ENCODE measurements around the gene PASK. TPM values are rescaled to one million over a fixed set of nuclear protein-coding genes. Genes with fewer than 3 reads are reported as not detected.

The PASK gene
- total RNA-seq, 4 donors from 2014 or later: 4.1 to 8.1 (median 5.9) TPM

- no peaks in the 10 kb centered on the region for H3K27me3 ChIP-seq
- H3K36me3 ChIP-seq: no peaks in the 10 kb centered on the region
- TF ChIP-seq EP300 (IDR thresholded peaks at IDR 0.05) (no peak), POLR2A (IDR thresholded peaks at IDR 0.05) (no peak)
- TF ChIP-seq, protein P1, sequence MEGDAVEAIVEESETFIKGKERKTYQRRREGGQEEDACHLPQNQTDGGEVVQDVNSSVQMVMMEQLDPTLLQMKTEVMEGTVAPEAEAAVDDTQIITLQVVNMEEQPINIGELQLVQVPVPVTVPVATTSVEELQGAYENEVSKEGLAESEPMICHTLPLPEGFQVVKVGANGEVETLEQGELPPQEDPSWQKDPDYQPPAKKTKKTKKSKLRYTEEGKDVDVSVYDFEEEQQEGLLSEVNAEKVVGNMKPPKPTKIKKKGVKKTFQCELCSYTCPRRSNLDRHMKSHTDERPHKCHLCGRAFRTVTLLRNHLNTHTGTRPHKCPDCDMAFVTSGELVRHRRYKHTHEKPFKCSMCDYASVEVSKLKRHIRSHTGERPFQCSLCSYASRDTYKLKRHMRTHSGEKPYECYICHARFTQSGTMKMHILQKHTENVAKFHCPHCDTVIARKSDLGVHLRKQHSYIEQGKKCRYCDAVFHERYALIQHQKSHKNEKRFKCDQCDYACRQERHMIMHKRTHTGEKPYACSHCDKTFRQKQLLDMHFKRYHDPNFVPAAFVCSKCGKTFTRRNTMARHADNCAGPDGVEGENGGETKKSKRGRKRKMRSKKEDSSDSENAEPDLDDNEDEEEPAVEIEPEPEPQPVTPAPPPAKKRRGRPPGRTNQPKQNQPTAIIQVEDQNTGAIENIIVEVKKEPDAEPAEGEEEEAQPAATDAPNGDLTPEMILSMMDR (IDR thresholded peaks at IDR 0.05): no peak
- no peaks in the 10 kb centered on the region for H3K4me1 ChIP-seq
- no peak overlapping the region for H3K4me3 ChIP-seq
- no peak overlapping the region for H3K27ac ChIP-seq
- no peak for DNase-seq (ENCODE audit: low spot score in 2 of 2)
- H3K9me3 ChIP-seq: no peaks in the 10 kb centered on the region
- 69 to 72% methylated on average over 9 of the region's 9 CpGs for WGBS, 2 donors
Observed at GRCh38 chr2:241194811-241195210, 45.5 kb upstream of the PASK start.

DNA sequence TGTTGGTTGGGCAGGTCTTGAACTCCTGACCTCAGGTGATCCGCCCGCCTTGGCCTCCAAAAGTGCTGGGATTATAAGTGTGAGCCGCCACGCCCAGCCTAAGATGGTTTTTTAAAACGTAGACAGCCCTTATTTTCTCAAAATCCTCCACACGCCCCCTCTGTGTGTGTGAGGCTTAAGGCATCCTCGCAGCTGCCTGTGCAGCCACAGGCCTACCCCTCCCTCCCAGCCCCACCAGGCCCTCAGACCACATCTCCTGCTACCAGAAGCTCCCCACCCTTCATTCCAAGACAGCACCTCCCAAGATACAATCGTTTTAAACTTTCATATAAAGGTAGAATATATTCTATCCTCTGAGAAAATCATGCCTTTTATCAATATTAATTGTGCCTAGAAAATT lies 44.0 kb upstream of the PASK start:
- H3K27ac ChIP-seq: no peak overlapping the region
- H3K27me3 ChIP-seq: no peaks in the 10 kb centered on the region
- no peak overlapping the region for H3K4me3 ChIP-seq
- no peaks in the 10 kb centered on the region for H3K36me3 ChIP-seq
- no peaks in the 10 kb centered on the region for H3K4me1 ChIP-seq
- H3K9me3 ChIP-seq: no peaks in the 10 kb centered on the region
- TF ChIP-seq, protein P1 (IDR thresholded peaks at IDR 0.05): no peak
- no peak for TF ChIP-seq POLR2A (IDR thresholded peaks at IDR 0.05)
- no peak for TF ChIP-seq EP300 (IDR thresholded peaks at IDR 0.05)
- WGBS, 2 donors: 83 to 84% methylated on average over 8 of the region's 8 CpGs
- DNase-seq (ENCODE audit: low spot score in 2 of 2): no peak

DNA sequence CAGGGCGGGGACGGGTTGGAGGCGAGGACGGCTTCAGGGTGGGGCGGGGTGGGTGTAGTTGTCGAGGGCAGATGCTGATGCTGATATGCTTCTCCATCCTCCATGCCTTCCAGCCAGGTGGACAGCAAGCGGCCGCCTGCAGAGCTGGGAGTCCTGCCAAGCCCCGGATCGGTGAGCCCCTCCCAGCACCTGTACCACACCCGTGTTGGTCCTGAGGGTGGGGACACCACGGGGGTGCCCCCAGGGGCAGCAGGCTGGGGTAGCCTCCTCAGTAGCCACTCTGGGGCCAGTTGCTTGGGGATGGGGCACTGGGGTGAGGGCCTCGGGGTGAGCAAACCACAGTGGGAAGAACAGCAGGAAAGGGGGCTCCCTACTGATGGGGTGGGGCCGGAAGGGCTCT lies 41.8 kb upstream of the PASK start:
- TF ChIP-seq EP300 (IDR thresholded peaks at IDR 0.05) (no peak), POLR2A (IDR thresholded peaks at IDR 0.05) (no peak)
- TF ChIP-seq, protein P1 (IDR thresholded peaks at IDR 0.05): no peak
- Histone ChIP-seq H3K27ac (no peak overlapping the region), H3K4me3 (no peak overlapping the region), H3K36me3 (no peaks in the 10 kb centered on the region), H3K27me3 (no peaks in the 10 kb centered on the region), H3K4me1 (no peaks in the 10 kb centered on the region), H3K9me3 (no peaks in the 10 kb centered on the region)
- 69 to 73% methylated on average over 8 to 10 of the region's 14 CpGs for WGBS, 2 donors
- DNase-seq (ENCODE audit: low spot score in 2 of 2): no peak

DNA sequence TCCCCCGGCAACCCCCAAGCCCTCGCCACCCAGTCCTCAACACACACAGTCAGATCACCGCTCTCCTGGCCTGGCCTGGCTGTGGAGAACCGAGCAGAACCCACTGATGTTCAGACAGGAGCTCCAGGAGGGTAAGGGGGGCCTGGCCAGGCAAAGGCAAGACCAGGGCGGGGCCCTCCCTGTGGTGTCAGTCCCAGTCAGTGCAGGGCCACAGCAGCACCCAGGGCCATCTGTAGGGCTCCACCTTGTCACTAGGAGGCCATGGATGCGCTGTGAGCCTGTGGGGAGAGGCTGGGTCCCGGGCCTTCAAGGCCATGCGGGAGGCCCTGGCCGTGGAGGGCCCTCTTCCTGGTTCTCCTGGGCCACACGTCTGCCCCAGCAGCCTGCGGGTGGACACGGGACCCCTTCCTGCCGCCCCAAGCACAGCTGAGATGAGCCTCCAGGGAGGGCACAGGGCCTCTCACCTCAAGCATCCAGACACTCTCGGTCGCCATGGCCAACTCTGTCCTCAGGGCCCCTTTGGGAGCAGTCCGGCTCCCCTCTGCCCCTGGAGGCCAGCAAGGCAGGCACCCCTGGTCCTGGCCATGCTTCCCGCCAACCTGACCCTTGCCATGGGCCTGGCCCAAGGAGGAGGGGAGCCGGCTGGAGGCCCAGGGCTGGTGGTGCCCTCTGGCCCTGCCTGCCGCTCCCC lies 41.2 kb upstream of the PASK start:
- Histone ChIP-seq H3K4me1 (no peaks in the 10 kb centered on the region), H3K4me3 (no peak overlapping the region), H3K27ac (no peak overlapping the region), H3K36me3 (no peaks in the 10 kb centered on the region), H3K27me3 (no peaks in the 10 kb centered on the region), H3K9me3 (no peaks in the 10 kb centered on the region)
- no peak for DNase-seq (ENCODE audit: low spot score in 2 of 2)
- WGBS, 2 donors: 84 to 85% methylated on average over 10 to 13 of the region's 19 CpGs
- no peak for TF ChIP-seq POLR2A (IDR thresholded peaks at IDR 0.05)
- TF ChIP-seq, protein P1 (IDR thresholded peaks at IDR 0.05): no peak
- no peak for TF ChIP-seq EP300 (IDR thresholded peaks at IDR 0.05)

- Histone ChIP-seq H3K4me3 (no peak overlapping the region), H3K27ac (no peak overlapping the region), H3K27me3 (no peaks in the 10 kb centered on the region), H3K4me1 (no peaks in the 10 kb centered on the region), H3K36me3 (peaks cover 0 to under 1% (median 0%) of the 10 kb centered on the region in 3 donors), H3K9me3 (no peaks in the 10 kb centered on the region)
- DNase-seq (ENCODE audit: low spot score in 2 of 2): no peak
- TF ChIP-seq, protein P1 (IDR thresholded peaks at IDR 0.05): no peak
- TF ChIP-seq POLR2A (IDR thresholded peaks at IDR 0.05): no peak
- TF ChIP-seq EP300 (IDR thresholded peaks at IDR 0.05): no peak
- WGBS, 2 donors: 73 to 76% methylated on average over 9 to 15 of the region's 15 CpGs
Observed at GRCh38 chr2:241189856-241190201, 40.6 kb upstream of the PASK start.

Data from tibial nerve (tissue), 4 donors.